ENCODE measurements around the gene SPIN1. TPM values are rescaled to one million over a fixed set of nuclear protein-coding genes. Genes with fewer than 3 reads are reported as not detected.

The SPIN1 gene
- total and polyA plus RNA-seq, 7 donors: 2.5 to 17.2 (median 7.9) TPM

- H3K4me1 ChIP-seq: no peaks in the 10 kb centered on the region
- no peaks in the 10 kb centered on the region for H3K9me3 ChIP-seq
- no peak for TF ChIP-seq CTCF (IDR thresholded peaks at IDR 0.05)
- no peaks in the 10 kb centered on the region for H3K36me3 ChIP-seq (ENCODE audit: insufficient read depth in 1 of 2, low read depth in 1 of 2)
- 65 to 83% (median 79%) methylated on average over 1 of the region's 1 CpG for WGBS, 3 donors
- DNase-seq: no peak
- intact Hi-C loops (cut with DNase I): no loop called here
- no peaks in the 10 kb centered on the region for H3K27me3 ChIP-seq (ENCODE audit: insufficient read depth in 3 of 3, low read length in 2 of 3)
- H3K4me3 ChIP-seq: no peak overlapping the region
- no peak overlapping the region for H3K27ac ChIP-seq
- ATAC-seq: no peak
Measured at GRCh38 chr9:88363661-88364060, 24.6 kb upstream of the SPIN1 start.

DNA sequence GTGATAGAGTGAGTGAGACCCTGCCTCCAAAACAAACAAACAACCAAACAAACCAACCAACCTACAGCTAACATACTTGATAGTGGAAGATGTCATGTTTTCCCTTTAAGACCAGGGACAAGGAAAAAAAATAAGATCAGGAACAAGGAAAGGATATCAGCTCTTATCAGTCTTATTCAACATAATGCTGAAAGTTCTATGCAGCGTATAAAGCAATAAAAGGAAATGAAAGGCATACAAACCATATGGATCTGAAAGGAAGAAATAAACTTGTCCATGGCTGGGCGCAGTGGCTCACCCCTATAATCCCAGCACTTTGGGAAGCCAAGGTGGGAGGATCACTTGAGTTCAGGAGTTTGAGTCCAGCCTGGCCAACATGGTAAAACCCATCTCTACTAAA is 23.5 kb upstream of the SPIN1 start:
- intact Hi-C loops (cut with DNase I): no loop called here
- WGBS, 3 donors: 89 to 95% (median 92%) methylated on average over 2 of the region's 2 CpGs
- H3K4me1 ChIP-seq: no peaks in the 10 kb centered on the region
- no peak overlapping the region for H3K4me3 ChIP-seq
- ATAC-seq (no peak), DNase-seq (no peak)
- no peak for TF ChIP-seq CTCF (IDR thresholded peaks at IDR 0.05)
- no peaks in the 10 kb centered on the region for H3K36me3 ChIP-seq (ENCODE audit: insufficient read depth in 1 of 2, low read depth in 1 of 2)
- no peaks in the 10 kb centered on the region for H3K9me3 ChIP-seq
- H3K27me3 ChIP-seq (ENCODE audit: insufficient read depth in 3 of 3, low read length in 2 of 3): no peaks in the 10 kb centered on the region
- H3K27ac ChIP-seq: no peak overlapping the region

DNA sequence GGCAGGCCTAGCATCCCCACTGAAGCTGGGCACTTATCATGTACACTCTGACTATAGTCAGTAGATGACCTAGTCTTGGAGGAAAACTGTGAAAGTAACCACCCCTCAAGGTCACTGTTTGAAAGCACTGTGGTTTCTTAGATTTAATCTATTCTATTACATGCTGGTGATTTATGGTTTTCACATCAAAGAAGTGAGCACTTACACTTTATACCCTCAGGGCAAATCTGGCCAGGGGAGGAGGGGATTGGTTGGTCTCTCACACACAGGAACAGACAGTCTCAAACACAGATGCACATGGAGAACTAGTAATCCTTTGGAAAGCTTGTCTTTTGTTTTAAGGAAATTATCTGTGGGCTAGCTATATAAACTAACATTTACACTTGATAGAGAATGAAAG is 17.9 kb upstream of the SPIN1 start:
- no peak for TF ChIP-seq CTCF (IDR thresholded peaks at IDR 0.05)
- no peak overlapping the region for H3K4me3 ChIP-seq

DNA sequence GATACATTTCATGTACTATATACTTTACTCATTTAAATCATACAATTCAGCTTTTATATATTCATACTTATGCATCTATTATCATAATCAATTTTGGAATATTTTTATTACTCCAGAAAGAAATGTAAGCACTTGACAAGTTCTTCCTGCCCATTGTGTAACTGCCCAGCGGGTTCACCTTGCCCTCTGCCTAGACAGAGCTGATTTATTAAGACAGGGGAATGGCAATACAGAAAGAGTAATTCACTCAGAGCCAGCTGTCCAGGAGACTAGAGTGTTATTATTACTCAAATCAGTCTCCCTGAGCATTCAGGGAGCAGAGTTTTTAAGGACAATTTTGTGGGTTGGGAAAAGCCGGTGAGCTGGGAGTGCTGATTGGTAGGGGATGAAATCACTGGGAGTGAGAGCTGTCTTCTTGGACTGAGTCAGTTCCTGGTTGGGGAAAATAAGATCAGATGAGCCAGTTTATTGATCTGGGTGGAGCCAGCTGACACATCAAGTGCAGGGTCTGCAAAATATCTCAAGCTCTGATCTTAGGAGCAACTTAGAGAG is 16.1 kb upstream of the SPIN1 start:
- 48 to 69% (median 55%) methylated on average over 2 of the region's 2 CpGs for WGBS, 3 donors
- intact Hi-C loops (cut with DNase I): no loop called here

More for the DNA sequence above, 17.9 kb upstream of the SPIN1 start:
- DNase-seq (no peak), ATAC-seq (no peak)
- Histone ChIP-seq H3K4me1 (no peaks in the 10 kb centered on the region), H3K36me3 (ENCODE audit: insufficient read depth in 1 of 2, low read depth in 1 of 2) (no peaks in the 10 kb centered on the region), H3K27ac (no peak overlapping the region), H3K9me3 (no peaks in the 10 kb centered on the region), H3K27me3 (ENCODE audit: insufficient read depth in 3 of 3, low read length in 2 of 3) (no peaks in the 10 kb centered on the region)
- intact Hi-C loops (cut with DNase I): no loop called here

More for the DNA sequence above, 16.1 kb upstream of the SPIN1 start:
- no peaks in the 10 kb centered on the region for H3K36me3 ChIP-seq (ENCODE audit: insufficient read depth in 1 of 2, low read depth in 1 of 2)
- DNase-seq: no peak
- H3K4me1 ChIP-seq: no peaks in the 10 kb centered on the region
- H3K27me3 ChIP-seq (ENCODE audit: insufficient read depth in 3 of 3, low read length in 2 of 3): no peaks in the 10 kb centered on the region
- H3K27ac ChIP-seq: no peak overlapping the region
- no peak overlapping the region for H3K4me3 ChIP-seq
- no peaks in the 10 kb centered on the region for H3K9me3 ChIP-seq
- no peak for ATAC-seq
- no peak for TF ChIP-seq CTCF (IDR thresholded peaks at IDR 0.05)

All from psoas muscle (tissue), 8 donors.